ENCODE measurements around the gene ZCCHC14. TPM values are rescaled to one million over a fixed set of nuclear protein-coding genes. Genes with fewer than 3 reads are reported as not detected.

The ZCCHC14 gene
- total and polyA plus RNA-seq, 2 donors (not counting 1 experiment from before 2014, with no cell fraction given) = 0.70 to 4.4 TPM

DNA sequence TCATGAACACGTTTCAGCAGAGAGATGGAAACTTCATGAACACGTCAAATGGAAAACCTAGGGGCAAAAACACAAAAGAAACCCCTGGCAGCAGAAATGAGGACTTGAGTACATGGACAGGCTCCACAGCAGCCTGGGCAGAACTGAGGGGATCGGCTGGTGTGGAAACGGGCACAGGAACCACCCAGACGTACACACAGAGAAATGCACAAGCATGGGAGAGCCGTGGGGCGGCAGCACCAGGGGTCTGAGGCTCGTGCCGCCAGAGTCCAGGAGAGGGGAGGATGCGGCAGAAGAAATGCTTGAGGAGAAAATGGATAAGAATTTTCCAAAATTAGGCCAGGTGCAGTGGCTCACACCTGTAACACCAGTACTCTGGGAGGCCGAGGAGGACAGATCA is 70.7 kb downstream of the ZCCHC14 start:
- H3K79me2 ChIP-seq (ENCODE audit: control insufficient read depth, insufficient read depth, low read length) = no peaks in the 10 kb centered on the region
- H3K4me1 Mint-ChIP-seq = no peaks in the 10 kb centered on the region
- POLR2A ChIA-PET = no interaction called here
- H3K4me3 Mint-ChIP-seq = no peak overlapping the region
- H3K9me3 ChIP-seq (ENCODE audit: control extremely low read depth in 1 of 3, control insufficient read depth in 2 of 3, insufficient read depth in 1 of 3, low read length in 2 of 3) = no peaks in the 10 kb centered on the region
- WGBS (ENCODE audit: insufficient coverage) = 97% methylated on average over 7 of the region's 11 CpGs
- H3K27ac Mint-ChIP-seq = no peak overlapping the region
- no peaks in the 10 kb centered on the region for H3K9me3 Mint-ChIP-seq (ENCODE audit: insufficient read depth)
- no peak overlapping the region for H3K4me3 ChIP-seq (ENCODE audit: control extremely low read depth in 1 of 5, extremely low read depth in 1 of 5, insufficient read depth in 1 of 5, low read depth in 2 of 5, low read length in 4 of 5)
- intact Hi-C loops (cut with micrococcal nuclease) = no loop called here
- CTCF ChIA-PET = interaction anchor here (0.5 kb wide), 1 partner anchor 167 kb away, joined by 3 read pairs; no protein-coding TSS in a partner anchor
- no peak for TF ChIP-seq EZH2 (IDR thresholded peaks at IDR 0.05; ENCODE audit: borderline replicate concordance, insufficient read depth, low read depth, low read length, poor library complexity, severe bottlenecking)
- TF ChIP-seq, protein P1, sequence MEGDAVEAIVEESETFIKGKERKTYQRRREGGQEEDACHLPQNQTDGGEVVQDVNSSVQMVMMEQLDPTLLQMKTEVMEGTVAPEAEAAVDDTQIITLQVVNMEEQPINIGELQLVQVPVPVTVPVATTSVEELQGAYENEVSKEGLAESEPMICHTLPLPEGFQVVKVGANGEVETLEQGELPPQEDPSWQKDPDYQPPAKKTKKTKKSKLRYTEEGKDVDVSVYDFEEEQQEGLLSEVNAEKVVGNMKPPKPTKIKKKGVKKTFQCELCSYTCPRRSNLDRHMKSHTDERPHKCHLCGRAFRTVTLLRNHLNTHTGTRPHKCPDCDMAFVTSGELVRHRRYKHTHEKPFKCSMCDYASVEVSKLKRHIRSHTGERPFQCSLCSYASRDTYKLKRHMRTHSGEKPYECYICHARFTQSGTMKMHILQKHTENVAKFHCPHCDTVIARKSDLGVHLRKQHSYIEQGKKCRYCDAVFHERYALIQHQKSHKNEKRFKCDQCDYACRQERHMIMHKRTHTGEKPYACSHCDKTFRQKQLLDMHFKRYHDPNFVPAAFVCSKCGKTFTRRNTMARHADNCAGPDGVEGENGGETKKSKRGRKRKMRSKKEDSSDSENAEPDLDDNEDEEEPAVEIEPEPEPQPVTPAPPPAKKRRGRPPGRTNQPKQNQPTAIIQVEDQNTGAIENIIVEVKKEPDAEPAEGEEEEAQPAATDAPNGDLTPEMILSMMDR (IDR thresholded peaks at IDR 0.05) = no peak
- H3K4me1 ChIP-seq (ENCODE audit: control insufficient read depth in 2 of 2, insufficient read depth in 2 of 2, low read length in 2 of 2) = no peaks in the 10 kb centered on the region
- H3K9ac ChIP-seq (ENCODE audit: low read length) = no peak overlapping the region
- H3K27ac ChIP-seq (ENCODE audit: low read length in 2 of 2) = no peak overlapping the region
- no peaks in the 10 kb centered on the region for H3K27me3 Mint-ChIP-seq
- no peak overlapping the region for H2AFZ ChIP-seq (ENCODE audit: insufficient read depth, low read depth, low read length, poor library complexity, severe bottlenecking)
- no peak for DNase-seq
- H3K27me3 ChIP-seq (replicated peaks in 1 of 4; ENCODE audit: control extremely low read depth in 1 of 4, control insufficient read depth in 3 of 4, insufficient read depth in 4 of 4, low read length in 3 of 4) = no peaks in the 10 kb centered on the region
- H4K20me1 ChIP-seq (ENCODE audit: control insufficient read depth, insufficient read depth, low read length, poor library complexity, severe bottlenecking) = no peaks in the 10 kb centered on the region
- no peaks in the 10 kb centered on the region for H3K36me3 ChIP-seq (replicated peaks in 1 of 2; ENCODE audit: control extremely low read depth in 1 of 2, control insufficient read depth in 1 of 2, extremely low read depth in 1 of 2, insufficient read depth in 2 of 2, low read length in 1 of 2)
- no peak overlapping the region for H3K4me2 ChIP-seq (replicated peaks; ENCODE audit: low read depth, low read length, poor library complexity, severe bottlenecking)
- no peak for ATAC-seq (ENCODE audit: low read depth)

DNA sequence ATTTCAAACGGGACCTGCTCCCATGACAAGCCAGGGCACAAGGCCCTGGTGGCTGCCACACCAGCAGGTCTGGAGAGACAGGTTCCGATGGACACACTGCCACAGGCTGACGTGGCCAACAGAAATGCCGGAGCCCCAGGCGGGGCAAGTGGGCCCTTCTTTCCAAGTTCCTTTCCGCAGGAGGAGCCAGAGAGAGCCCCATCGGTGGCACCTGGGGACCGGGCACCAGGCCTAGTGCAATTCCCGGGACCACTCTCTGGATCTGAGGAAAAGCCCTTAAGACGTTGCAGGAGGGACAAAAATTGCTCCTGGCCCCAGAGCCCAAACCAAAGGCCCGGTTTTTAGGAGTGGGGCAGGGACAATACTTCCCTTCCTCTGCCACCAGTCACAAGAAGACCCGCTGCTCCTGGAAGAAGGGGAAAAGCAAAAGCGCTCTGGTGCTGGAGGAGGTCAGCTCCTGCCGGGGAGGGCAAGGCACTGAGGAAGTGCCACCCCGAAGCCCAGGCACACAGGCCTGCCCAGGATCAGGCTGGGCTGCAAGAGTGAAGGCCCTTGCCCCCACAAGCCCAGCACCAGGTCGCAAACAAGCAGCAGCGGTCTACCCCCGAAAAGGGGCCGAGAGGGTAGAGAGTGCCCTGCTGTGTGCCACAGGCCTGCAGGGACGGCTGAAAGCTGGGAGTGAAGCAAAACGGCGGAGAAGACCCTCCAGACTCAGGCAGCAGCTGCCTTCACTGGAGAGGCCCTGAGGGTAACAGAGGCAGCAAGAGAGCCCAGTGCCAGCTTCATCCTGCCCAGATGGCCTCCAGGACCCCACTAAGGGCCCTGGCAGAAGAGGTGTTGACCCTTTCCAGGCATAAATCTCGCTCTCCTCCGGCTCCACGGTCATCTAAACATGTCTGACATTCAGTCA is 71.6 kb downstream of the ZCCHC14 start:
- Histone ChIP-seq H3K4me3 (ENCODE audit: control extremely low read depth in 1 of 5, extremely low read depth in 1 of 5, insufficient read depth in 1 of 5, low read depth in 2 of 5, low read length in 4 of 5) (no peak overlapping the region), H2AFZ (ENCODE audit: insufficient read depth, low read depth, low read length, poor library complexity, severe bottlenecking) (no peak overlapping the region), H3K27me3 (replicated peaks in 1 of 4; ENCODE audit: control extremely low read depth in 1 of 4, control insufficient read depth in 3 of 4, insufficient read depth in 4 of 4, low read length in 3 of 4) (no peaks in the 10 kb centered on the region), H3K4me2 (replicated peaks; ENCODE audit: low read depth, low read length, poor library complexity, severe bottlenecking) (no peak overlapping the region), H3K79me2 (ENCODE audit: control insufficient read depth, insufficient read depth, low read length) (no peaks in the 10 kb centered on the region), H3K36me3 (replicated peaks in 1 of 2; ENCODE audit: control extremely low read depth in 1 of 2, control insufficient read depth in 1 of 2, extremely low read depth in 1 of 2, insufficient read depth in 2 of 2, low read length in 1 of 2) (no peaks in the 10 kb centered on the region), H3K9me3 (ENCODE audit: control extremely low read depth in 1 of 3, control insufficient read depth in 2 of 3, insufficient read depth in 1 of 3, low read length in 2 of 3) (no peaks in the 10 kb centered on the region), H4K20me1 (ENCODE audit: control insufficient read depth, insufficient read depth, low read length, poor library complexity, severe bottlenecking) (no peaks in the 10 kb centered on the region), H3K9ac (ENCODE audit: low read length) (no peak overlapping the region), H3K4me1 (ENCODE audit: control insufficient read depth in 2 of 2, insufficient read depth in 2 of 2, low read length in 2 of 2) (no peaks in the 10 kb centered on the region), H3K27ac (ENCODE audit: low read length in 2 of 2) (no peak overlapping the region)
- POLR2A ChIA-PET = no interaction called here
- ATAC-seq (ENCODE audit: low read depth) (no peak), DNase-seq (no peak)
- Mint-ChIP-seq H3K27ac (no peak overlapping the region), H3K4me3 (no peak overlapping the region), H3K9me3 (ENCODE audit: insufficient read depth) (no peaks in the 10 kb centered on the region), H3K4me1 (no peaks in the 10 kb centered on the region), H3K27me3 (no peaks in the 10 kb centered on the region)
- intact Hi-C loops (cut with micrococcal nuclease) = no loop called here
- CTCF ChIA-PET = interaction anchor here (0.5 kb wide), 1 partner anchor 168 kb away, joined by 3 read pairs; no protein-coding TSS in a partner anchor
- WGBS (ENCODE audit: insufficient coverage) = 95% methylated on average over 19 of the region's 25 CpGs
- TF ChIP-seq, protein P1 (IDR thresholded peaks at IDR 0.05) = no peak
- TF ChIP-seq EZH2 (IDR thresholded peaks at IDR 0.05; ENCODE audit: borderline replicate concordance, insufficient read depth, low read depth, low read length, poor library complexity, severe bottlenecking) = no peak

Measured in B cell (primary cell).